Measurements from ENCODE around the gene ZNF580.
A peak's percentile ranks its signal among the peaks of the same experiment; 100 is the strongest.

ZNF580 gene, protein sequence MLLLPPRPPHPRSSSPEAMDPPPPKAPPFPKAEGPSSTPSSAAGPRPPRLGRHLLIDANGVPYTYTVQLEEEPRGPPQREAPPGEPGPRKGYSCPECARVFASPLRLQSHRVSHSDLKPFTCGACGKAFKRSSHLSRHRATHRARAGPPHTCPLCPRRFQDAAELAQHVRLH

DNA sequence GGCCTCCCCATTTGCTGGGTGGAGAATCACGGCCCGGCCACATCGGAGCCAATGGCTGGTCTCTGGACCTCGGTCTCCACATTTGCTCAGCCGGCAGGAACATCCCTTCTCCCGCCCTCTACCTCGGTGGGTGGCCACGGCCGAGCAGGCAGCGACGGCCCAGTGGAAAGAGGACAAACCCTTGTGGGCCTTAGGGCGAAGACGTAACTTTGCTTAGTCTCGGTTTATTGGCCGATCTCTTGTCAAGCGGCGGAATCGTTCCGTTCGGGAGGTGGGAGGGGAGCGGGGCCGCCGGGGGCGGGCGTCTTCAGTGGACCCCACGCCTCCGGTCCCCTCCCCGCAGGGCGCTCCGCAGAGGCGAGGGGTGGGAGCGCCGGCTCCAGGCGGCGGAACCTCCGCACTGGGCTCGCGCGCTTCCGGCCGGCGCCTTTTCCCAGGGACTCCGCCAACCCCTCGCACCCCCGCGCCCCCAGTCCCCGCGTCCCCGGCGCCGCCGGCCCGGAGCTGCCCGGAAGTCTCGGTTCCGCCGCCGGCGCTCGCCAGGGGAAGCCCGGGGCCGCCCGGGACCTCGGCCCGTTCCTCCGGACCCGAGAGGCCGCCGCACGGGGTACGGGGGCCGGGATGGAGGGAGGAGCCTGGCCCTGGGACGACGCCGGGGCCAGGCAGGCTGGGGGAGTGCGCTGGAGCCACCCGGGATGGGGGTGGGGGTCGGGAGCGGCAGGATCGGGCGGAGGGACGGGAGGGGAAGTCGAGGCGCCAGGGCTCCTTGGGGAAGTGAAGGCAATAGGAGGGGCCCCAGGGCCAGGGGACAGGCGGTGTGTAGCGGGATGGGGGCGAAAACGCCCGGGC lies at the start of gene ZNF580:
Gene ZNF580, plus strand, starts transcription at position 426 of the 849 bp plus-strand sequence. CDS start 1,507 bp downstream, outside the sequence.
- peak in 1 of 3 experiments; percentile 69 for DNase-seq (ENCODE audit: low read depth in 3 of 3)

DNA sequence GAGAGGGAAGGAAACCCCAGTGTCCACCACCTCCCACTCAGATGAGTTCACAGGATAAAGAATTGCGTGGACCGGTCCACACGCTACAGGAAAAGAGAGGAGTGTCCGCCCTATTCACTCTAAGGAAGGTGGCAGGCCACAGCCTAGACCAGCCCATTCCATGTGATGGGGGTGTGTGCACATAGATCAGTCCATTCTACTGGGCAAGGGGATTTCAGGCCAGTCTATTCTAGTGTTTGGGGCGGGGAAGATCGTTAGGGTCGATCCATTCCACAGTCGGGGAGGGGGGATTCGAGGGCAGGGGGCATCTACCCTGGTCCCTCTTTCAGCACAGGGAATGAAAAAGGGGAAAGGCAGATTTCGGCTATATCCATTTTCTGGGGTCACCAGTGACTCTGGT lies 49.2 kb upstream of the ZNF580 start:
- DNase-seq (ENCODE audit: low read depth in 3 of 3), result no peak

DNA sequence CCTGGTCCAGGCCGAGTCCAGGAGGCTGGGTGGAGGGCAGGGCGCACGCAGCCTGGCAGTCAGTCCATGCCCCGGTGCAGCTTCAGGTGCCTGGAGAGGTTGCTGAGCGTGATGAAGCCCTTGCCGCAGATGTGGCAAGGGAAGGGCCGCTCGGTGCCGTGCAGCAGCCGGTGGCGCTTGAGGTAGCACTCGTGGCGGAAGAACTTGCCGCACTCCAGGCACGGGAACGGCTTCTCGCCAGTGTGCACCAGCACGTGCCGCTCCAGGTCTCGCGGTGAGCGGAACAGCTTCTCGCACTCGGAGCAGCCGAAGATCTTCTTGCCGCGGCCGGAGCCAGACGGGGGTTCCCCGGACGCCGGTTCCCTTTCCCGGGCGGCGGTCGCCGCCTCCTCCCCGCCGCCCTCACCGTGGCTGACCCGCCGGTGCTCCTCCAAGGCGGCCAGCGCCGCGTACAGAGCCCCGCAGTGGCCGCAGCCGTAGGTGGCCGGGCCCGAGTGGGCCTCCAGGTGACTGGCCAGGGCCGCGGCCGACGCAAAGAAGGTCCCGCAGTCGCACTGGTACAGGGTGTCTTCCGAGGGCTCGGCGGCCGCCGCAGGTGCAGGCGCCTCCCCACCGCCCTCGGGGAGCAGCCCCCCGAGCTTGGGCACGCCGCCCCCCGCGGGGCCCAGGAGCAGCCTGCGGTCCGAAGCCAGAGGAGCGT lies 48.3 kb upstream of the ZNF580 start:
- DNase-seq (ENCODE audit: low read depth in 3 of 3), result no peak

DNA sequence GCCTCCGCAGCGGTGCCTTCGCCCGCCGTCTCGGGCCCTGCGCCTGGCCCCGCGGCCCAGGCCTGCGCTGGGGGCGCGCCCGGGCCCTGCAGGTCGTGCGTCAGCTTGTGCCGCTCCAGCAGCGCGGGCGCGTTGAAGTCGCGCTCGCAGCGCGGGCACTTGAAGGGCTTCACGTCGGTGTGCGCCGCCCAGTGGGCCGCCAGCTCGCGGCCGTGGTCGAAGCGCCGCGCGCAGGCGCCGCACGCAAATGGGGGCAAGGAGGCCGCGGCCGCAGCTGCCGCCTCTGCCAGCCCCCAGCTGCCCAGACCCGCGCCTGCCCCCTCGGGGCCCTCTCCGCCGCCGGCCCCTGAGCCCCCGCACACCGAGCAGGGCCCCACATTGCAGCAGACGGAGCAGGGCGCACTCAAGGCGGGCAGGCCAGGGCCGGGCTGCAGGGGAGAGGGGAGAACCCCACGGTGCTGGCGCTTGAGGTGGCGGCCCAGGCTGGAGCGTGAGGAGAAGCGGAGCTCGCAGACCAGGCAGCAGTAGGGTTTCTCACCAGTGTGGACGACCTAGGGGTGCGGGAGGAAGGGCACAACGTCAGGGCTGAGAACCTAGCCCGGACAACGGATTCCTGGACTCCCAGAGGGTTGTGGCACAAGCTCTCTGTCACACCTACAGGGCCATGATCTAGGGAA lies 47.6 kb upstream of the ZNF580 start:
- DNase-seq (ENCODE audit: low read depth in 3 of 3), result no peak

DNA sequence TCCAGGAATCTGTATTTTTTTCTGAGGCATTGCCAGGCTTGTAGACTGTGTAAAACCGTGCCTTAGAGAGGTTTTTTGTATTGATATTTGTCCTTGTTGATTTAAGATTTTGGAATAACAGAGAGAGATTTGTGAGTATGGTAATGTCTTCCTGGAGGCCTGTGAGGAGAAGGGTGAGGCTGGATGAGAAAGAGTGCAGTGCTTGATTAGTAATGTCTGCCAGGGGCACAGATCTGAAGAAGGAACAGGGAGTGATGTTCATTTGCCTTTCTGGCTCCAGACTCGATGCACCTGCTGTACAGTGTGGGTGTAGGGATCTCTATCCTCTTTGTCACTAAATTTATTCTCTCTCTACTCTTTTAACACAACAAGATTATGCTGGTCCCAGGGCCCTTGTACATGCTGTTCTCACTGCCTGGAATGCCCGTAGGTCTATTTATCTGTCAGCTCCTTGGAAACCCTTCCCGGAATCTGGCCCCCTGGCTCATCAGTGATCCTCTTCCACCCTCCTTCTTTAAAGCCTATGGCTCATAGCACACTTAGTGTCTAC lies 45.7 kb upstream of the ZNF580 start:
- no peak for DNase-seq (ENCODE audit: low read depth in 3 of 3)

DNA sequence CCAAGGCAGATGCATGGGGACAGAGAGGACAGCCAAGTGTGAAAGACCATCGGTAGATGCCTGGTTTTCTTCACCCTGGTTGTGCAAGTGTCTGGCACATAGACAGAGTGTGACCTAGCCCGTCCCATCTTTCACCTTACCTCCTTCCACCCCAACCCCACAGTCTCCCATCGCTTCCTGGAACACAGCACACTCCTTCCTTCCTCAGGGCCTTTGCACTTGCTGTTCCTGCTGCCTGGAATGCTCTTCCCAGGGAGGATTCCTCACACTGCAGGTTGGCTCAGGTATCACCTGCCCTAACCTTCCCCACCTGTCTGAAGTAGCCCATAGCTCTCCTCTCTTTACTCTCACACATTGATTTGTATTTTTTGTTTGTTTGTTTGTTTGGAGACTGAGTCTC lies 44.5 kb upstream of the ZNF580 start:
- no peak for DNase-seq (ENCODE audit: low read depth in 3 of 3)

DNA sequence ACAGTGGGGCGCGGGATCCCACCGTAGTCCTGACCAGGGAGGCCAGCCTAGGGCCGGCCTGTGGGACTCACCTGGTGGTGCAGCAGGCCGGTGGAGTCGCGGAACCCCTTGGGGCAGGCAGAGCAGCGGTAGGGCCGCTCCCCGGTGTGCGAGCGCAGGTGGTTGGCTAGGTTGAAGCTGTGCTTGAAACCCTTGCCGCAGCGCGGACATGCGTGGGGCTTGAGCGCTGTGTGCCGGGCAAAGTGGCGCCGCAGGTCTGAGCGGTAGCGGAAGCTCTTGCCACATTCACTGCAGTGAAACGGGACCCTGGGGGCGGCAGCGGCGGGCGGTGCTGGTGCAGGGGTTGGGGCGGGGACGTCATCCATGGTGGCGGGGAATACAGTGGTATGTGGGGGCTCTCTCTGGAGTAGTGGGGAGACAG lies 43.3 kb upstream of the ZNF580 start:
- no peak for DNase-seq (ENCODE audit: low read depth in 3 of 3)

DNA sequence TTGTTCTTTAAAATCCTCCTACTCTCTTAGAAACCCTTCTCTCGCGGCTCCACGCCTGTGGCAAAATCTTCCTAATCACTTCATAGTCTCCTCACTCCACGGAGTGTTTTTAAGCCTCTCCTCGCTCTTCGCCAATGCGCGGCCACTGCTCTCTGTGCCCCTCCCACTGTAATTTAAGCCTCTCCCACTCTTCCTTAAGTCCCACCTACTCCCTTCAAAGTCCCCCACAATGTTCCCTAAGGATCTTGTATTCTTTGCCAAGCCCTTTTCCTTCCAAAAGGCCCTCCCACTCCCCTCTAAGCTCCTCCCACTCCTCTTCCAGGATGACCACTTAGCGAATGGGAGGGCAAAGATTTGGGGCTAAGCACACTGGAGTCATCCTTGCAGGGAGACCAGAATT lies 42.8 kb upstream of the ZNF580 start:
- DNase-seq (ENCODE audit: low read depth in 3 of 3), result no peak

DNA sequence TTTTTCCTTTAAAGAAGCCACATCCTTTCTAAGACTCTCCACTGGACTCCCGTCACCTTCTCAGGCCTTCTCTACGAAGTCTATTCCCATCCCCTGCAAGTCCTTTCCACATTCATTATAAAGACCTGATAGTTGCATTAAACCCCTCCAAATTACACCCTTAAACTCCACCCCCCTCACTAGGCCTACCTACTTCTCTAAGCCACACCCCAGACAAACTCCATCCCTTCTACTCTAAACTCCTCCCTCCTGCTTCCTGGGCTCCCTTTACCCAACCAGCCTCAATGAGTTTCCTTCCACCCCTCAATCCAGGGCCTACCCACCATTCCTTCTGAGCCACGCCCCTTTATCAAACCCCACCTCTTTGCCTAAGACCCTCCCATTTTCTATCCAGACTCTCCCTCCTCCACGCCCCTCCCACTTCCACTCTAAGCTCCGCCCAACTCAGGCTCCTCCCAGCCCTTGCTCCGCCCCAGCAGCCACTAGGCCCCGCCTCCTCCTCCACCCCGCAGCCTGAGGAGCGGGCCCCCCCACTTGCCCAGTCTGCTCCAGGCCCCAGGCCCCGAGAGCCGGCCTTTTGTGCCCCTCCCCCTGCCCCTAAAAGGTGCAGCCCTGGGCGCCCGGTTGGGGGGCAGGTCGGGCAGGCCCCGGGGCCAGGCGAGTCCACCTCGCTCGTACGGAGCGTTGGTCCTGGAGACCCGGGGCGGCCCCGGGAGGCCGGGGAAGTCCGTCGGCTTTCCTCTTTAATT lies 41.9 kb upstream of the ZNF580 start:
- peak; percentile 87 to 90 (median 88) for DNase-seq (ENCODE audit: low read depth in 3 of 3)

DNA sequence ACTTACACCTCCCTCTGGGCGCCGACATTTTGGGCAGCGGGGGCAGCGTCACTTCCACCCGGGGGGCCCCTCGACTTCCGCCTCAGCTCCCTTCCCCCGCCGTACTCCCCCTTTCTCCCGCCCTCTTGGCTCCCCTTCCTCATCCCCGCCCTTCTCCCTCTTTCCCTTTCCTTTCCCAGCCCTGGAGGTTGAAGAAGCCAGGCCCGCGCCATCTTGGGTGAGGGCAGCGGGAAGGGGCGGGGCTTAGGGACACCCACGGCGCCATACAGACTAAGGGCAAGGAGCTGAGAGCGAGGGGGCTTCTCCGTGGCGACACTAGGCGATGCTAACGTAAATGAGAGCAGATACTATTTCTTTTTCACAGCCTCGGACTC lies 41.3 kb upstream of the ZNF580 start, which contains the start of gene FIZ1:
Gene FIZ1, minus strand, starts transcription at position 50 of the 374 bp plus-strand sequence. CDS start 1,652 bp downstream, outside the sequence.
- DNase-seq (ENCODE audit: low read depth in 3 of 3), result peak; percentile 95 to 96 (median 96)

DNA sequence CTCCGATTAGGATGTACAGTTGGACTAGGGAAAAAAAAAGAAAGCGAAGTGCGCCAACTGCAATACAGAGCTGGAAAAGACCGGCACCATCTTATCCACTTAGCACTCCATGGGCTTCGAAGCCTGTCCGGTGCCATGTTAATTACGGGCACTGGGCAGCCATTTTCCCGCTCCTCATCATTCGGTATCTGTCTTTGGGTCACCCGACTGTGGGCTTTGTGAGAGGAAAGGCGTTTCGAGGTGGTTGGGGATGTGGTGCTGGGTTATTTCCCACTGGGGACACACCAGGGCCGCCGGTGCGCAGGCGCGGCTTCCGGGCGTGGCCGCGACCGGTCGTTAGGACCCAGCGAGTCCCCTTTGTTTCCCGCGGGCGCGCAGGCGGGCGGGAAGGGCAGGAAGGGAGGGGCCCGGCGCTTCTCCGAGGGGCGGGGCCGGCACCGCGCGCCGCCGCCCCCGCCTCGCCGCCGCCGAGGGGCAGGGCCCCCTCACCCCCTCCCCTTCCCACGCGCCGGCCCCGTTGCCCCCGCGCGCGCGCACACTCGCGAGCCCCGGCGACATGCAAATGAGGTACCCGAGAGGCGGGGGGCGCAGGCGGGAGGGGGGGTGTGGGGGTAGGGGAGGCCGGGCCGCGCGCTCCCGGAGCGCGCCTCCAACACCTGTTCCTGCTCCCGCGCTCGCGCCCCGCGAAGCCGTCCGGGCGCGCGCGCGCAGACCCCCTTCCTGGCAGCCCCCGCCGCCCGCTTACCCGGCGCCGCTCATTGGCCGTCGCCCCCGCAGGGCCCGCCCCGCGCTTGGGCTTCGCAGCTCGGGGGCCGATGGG lies 40.8 kb upstream of the ZNF580 start, which contains the start of gene ZNF524:
Gene ZNF524, plus strand, starts transcription at position 447 of the 820 bp plus-strand sequence. CDS start 1,825 bp downstream, outside the sequence.
- DNase-seq (ENCODE audit: low read depth in 3 of 3), result peak; percentile 65 to 79 (median 72)

DNA sequence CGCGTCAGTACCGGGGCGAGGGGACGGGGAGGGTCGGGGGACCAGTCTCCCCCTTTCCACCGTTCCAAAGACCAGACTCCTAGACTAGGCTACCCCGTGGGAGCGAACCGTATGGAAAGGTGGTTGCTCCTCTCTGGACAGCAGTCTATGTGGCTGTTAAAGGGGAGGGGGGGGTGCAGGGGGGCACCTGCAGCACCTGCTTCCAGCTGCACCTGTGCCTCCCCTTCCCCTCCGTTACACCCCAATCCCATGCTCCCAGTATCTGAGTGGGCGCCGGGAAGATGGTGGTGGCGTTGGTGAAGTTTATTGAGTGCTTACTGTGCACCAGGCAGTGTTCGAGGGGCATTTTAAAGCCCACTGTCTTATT lies 40.2 kb upstream of the ZNF580 start:
- DNase-seq (ENCODE audit: low read depth in 3 of 3), result no peak

DNA sequence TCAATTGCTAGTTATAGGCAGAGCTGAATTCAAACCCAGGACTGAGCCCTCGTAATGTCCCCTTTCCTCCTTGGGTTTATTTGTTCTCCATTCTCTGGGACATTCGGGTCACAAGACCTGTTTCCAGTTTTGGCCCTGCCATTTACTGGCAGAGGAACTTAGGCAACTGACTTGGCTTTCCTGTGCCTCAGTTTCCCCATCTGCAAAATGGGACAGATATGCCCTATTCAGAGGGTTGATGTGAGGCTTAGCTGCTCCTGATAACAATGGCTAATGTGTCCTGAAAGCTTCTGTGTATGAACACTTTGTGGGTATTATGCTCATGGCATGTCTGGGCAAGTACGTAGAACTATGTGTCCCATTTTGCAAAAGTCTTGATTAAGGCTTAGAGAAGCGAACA lies 39.7 kb upstream of the ZNF580 start:
- no peak for DNase-seq (ENCODE audit: low read depth in 3 of 3)

DNA sequence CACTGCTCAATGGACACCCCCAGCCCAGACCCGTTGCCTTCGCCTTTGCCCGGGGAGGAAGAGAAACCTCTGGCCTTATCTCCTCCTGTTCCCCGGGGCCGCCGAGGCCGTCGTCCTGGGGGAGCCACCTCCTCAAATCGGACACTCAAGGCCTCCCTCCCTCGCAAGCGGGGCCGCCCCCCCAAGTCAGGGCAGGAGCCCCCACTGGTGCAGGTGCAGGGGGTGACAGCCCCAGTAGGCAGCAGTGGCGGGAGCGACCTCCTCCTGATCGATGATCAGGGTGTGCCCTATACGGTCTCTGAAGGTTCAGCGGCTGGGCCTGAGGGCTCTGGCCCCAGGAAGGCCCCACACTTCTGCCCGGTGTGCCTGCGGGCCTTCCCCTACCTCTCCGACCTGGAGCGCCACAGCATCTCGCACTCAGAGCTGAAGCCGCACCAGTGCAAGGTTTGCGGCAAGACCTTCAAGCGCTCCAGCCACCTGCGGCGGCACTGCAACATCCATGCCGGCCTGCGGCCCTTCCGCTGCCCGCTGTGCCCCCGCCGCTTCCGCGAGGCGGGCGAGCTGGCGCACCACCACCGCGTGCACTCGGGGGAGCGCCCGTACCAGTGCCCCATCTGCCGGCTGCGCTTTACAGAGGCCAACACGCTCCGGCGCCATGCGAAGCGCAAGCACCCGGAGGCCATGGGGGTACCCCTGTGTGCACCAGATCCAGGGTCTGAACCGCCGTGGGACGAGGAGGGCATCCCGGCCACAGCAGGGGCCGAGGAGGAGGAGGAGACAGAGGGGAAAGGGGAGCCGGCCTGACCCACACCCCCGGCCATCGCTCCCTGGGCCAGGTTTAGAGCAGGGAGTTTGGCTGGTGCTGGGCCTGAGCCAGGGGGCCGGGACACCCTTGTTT lies 38.4 kb upstream of the ZNF580 start:
- no peak for DNase-seq (ENCODE audit: low read depth in 3 of 3)

DNA sequence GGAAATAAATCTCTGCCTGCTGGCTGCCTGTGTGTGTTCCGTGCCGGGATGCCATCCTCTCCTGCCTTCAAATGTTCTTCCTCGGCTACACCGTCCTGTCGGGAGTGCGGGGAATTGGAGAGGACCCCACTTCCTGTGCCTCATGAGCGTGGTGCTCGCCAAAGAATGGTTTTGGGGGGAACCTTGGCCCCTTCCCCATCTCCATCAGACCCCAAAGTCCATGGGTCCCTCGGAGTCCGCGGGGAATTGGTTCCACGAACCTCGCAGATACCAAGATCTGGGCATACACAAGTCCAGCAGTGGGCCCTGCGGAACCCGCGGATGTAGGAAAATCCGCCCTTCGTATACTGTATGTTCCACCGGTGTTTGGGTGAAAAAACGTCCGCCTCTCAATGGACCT lies 37.7 kb upstream of the ZNF580 start:
- no peak for DNase-seq (ENCODE audit: low read depth in 3 of 3)

DNA sequence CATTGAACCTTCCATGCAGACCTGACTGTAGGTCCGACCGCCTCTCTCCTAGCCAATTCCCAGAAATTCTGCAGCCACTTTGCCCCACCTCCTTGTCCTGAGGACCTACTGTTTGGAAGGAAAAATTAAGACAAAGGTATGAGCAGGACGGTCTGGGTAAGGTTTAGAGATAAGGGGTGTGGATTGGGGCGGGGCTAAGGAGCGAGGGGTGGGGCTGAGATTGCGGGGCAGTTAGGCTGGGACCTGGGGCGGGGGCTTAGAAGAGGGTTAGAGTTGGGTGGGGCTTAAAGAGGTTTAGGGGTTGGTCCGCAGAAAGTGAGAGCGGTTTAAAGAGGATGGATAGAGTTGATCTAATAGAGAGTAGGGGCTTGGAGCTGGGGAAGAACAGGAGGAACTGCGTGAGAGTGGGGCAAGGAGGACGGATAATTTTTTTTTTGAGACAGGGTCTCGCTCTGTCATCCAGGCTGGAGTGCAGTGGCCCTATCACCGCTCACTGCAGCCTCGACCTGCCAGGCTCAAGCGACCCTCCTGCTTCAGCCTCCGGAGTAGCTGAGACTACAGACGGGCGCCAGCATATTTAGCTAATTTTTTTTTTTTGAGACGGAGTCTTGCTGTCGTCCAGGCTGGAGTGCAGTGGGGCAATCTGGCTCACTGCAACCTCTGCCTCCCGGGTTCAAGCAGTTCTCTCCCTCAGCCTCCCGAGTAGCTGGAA lies 37.1 kb upstream of the ZNF580 start:
- DNase-seq (ENCODE audit: low read depth in 3 of 3), result no peak

DNA sequence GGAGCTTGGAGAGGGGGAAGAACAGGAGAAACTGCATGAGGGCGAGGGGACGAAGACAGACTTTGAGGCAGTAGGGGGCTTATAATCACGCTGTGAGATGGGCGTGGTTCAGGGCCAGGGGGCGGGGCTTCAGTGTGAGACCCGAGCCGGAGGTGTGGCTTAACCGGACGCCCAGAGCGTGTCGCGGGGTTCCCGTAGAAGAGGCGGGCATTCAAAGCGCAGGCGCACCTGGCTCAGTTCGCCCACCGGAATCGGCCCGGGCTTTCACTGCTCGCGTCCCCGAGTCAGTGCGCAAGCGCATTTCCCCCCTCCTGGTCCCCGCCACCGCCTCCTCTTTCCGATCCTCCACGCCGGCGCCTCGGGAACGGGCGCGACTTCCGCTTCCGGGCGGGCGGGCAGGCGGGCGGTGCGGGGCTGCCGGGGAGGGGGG lies 35.6 kb upstream of the ZNF580 start:
- peak; percentile 98 to 99 (median 99) for DNase-seq (ENCODE audit: low read depth in 3 of 3)

All from stimulated activated CD4-positive, alpha-beta T cell treated with anti-CD3 and anti-CD28 coated beads, TNF-alpha, amount 100 ng/mL, for 24 hours (primary cell).